Fibroblast of skin of back (primary cell): ENCODE results near the gene OBSCN.

ENCODE experiments used
- DNase-seq: peaks from one replicate; pipeline ENCODE4 v3.0.0-alpha.2; 2013

OBSCN gene

DNA sequence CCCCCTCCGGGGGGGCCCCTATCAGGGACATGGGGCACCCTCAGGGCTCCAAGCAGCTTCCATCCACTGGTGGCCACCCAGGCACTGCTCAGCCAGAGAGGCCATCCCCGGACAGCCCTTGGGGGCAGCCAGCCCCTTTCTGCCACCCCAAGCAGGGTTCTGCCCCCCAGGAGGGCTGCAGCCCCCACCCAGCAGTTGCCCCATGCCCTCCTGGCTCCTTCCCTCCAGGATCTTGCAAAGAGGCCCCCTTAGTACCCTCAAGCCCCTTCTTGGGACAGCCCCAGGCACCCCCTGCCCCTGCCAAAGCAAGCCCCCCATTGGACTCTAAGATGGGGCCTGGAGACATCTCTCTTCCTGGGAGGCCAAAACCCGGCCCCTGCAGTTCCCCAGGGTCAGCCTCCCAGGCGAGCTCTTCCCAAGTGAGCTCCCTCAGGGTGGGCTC lies 163.9 kb downstream of the OBSCN start:
- DNase-seq, result no peak

DNA sequence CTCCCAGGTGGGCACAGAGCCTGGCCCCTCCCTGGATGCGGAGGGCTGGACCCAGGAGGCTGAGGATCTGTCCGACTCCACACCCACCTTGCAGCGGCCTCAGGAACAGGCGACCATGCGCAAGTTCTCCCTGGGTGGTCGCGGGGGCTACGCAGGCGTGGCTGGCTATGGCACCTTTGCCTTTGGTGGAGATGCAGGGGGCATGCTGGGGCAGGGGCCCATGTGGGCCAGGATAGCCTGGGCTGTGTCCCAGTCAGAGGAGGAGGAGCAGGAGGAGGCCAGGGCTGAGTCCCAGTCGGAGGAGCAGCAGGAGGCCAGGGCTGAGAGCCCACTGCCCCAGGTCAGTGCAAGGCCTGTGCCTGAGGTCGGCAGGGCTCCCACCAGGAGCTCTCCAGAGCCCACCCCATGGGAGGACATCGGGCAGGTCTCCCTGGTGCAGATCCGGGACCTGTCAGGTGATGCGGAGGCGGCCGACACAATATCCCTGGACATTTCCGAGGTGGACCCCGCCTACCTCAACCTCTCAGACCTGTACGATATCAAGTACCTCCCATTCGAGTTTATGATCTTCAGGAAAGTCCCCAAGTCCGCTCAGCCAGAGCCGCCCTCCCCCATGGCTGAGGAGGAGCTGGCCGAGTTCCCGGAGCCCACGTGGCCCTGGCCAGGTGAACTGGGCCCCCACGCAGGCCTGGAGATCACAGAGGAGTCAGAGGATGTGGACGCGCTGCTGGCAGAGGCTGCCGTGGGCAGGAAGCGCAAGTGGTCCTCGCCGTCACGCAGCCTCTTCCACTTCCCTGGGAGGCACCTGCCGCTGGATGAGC lies 164.5 kb downstream of the OBSCN start:
- no peak for DNase-seq

DNA sequence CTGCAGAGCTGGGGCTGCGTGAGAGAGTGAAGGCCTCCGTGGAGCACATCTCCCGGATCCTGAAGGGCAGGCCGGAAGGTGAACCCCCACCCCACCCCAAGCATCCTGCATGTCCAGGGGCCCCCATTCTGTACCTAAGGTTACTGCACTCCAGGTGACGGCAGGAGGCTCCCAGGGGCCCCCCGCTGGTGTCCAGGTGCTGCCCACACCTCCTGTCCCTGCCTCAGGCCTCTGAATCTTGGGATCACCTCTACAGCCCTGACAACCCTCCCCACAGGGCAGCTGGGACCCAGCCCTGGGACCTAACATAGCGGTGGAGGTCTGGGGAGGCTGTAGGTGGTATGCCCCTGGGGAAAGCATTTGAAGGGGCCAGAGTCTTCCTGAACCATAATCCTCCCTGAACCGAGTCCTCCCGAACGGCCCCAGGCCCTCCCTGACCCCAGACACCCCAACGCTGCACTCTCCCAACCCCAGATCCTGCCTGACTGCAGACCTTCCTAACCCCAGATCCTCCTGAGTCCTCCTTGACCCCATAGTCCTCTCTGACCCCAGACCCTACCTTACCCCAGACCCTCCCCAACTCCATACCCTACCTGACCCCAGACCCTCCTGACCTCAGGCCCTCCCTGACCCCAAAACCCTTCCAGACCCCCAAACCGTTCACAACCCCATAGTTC lies 165.3 kb downstream of the OBSCN start:
- no peak for DNase-seq

DNA sequence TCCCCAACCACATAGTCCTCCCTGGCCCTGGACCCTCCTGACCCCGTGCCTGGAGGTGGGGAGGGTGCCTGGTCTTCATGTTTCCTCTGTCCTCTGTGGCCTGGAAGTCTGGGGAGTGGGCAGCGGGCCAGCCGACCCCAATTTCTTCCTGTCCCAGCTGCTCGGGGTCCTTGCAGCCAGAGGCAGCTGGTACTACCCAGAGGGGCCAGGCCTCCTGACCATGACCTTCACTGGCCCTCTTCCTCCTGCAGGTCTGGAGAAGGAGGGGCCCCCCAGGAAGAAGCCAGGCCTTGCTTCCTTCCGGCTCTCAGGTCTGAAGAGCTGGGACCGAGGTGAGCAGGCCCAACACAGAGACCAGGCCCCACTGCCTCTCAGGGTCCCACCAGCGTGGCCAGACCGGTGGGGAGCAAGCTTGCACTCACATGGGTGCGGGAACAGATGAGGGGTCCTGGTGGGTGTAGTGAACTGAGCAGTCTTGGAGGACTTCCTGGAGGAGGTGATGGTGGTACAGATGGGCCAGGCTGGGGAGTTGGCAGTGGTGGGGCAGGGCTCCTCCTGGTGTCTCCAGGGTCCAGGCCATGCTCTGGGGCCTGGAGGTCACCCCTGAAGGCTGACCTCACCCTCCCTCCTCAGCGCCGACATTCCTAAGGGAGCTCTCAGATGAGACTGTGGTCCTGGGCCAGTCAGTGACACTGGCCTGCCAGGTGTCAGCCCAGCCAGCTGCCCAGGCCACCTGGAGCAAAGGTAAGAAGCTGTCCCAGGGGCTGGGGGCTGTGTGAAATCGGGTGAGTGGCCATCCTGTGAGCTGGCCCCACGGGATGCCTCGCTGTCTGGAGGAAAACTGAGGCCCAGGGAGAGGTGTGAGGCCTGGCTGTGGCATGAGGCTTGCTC lies 166.1 kb downstream of the OBSCN start:
- no peak for DNase-seq

DNA sequence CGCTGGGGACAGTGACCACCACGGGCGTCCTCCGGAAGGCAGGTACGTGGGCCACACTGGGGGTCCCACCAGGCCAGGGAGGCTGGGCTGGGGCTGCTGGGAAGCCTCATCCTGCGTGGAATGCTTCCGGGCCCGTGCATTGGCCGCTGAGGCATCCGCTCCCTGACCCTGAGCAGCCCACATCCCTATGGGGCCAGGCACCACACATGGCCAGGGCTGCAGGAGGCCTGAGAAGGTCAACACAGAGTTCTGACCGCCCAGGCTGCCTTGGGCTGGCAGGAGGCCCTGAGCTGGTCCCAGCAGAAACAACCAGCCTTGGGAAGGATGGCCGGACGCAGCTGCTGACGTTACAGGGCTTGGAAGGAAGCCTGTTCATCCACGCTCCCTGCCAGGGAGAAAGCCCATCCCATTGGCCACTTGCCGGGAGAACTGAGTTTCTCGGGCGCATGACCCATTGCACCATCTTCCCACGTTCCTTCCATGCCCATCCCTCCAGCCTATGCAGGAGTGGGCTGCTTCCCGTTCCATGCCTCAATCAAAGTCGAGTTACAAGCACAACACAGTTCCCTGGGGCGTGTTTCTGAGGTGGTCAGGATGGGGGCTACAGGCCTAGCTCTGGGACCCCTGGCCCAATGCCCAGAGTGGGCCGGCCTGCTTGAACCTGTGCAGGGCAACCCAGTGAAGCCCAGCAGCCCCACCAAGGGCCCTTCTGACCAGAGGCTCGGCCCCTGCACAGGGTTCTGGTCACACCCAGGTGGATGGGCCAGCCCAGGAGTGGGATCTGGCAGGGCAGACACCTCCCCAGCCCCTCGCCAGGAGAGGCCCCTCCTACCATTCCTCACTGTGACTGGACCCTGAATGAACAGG lies 167.1 kb downstream of the OBSCN start:
- no peak for DNase-seq

DNA sequence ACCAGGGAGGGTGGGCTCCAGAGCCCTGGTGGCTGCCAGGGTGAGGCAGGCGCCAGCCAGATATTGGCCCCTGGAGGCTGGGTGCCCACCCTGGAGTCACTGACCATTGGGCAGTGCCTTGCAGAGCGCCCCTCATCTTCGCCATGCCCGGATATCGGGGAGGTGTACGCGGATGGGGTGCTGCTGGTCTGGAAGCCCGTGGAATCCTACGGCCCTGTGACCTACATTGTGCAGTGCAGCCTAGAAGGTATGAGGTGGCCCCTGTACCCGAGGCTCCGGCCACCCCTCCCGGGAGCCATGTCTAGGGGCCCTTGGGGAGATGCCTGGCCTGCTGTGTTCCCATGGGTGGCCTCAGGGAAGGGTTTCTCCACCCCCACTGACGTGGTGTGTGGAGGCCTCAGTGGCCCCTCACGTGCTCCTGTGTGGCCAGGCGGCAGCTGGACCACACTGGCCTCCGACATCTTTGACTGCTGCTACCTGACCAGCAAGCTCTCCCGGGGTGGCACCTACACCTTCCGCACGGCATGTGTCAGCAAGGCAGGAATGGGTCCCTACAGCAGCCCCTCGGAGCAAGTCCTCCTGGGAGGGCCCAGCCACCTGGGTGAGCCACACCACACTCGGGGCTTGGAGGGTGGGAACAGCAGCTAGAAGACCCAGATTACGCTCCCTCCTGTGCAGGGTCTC lies 167.9 kb downstream of the OBSCN start:
- no peak for DNase-seq

DNA sequence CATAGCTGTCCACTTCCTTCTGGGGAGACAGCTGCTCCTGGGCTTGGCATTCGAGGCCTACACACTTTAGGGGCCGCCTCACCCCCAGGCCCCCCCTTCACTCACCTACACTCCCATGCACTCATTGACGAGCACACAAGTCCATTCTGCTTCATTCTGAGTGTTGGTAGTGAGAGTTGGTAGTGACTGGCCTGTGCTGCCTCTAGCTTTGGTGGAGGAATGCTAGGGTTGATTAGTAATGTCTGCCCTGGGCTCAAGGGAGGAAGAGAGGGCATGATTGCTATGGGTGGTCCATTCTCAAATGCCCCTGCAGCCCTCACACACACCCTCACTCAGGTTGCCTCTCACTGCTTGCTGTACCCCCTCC lies 168.4 kb downstream of the OBSCN start:
- peak; percentile 10 for DNase-seq

DNA sequence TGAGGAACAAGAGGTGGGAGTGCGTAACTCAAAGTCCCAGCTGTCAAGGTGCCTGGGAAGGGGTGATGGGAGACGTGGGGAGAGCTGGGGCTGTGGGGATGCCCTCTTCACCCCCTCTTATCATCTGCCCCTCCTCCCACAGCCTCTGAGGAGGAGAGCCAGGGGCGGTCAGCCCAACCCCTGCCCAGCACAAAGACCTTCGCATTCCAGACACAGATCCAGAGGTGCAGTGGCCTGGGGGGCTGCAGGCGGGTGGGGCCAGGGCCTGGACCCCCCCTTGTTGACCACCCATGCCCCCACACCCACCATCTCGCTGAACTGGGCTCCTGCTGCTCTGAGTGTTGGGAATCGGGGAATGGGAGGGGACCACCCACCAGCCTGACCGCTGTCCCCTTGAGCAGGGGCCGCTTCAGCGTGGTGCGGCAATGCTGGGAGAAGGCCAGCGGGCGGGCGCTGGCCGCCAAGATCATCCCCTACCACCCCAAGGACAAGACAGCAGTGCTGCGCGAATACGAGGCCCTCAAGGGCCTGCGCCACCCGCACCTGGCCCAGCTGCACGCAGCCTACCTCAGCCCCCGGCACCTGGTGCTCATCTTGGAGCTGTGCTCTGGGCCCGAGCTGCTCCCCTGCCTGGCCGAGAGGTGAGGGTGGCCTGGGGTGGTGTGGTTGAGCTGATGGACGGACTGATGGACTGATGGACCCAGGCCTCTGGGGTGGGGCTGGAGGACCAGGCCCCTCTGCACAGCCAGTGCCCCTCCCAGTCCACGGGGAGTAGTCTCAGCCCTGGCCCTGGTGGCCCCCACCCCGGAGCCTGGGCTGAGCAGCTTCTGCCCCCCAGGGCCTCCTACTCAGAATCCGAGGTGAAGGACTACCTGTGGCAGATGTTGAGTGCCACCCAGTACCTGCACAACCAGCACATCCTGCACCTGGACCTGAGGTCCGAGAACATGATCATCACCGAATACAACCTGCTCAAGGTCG lies 169.1 kb downstream of the OBSCN start:
- no peak for DNase-seq

DNA sequence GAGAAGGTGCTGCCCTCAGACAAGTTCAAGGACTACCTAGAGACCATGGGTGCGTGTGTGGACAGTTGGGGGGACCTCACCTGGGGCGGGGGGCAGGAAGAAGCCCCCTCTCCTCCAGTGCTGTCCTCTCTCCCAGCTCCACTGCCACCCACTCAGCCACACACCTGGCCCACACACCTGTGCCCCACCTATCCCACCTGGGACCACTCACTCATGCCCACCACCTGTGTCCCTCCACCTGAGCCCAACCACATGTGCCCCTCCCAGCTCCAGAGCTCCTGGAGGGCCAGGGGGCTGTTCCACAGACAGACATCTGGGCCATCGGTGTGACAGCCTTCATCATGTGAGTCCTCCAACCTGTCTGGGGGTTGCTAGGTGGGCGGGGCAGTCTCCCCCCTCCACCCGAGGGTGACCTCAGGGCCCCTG lies 169.8 kb downstream of the OBSCN start:
- no peak for DNase-seq

DNA sequence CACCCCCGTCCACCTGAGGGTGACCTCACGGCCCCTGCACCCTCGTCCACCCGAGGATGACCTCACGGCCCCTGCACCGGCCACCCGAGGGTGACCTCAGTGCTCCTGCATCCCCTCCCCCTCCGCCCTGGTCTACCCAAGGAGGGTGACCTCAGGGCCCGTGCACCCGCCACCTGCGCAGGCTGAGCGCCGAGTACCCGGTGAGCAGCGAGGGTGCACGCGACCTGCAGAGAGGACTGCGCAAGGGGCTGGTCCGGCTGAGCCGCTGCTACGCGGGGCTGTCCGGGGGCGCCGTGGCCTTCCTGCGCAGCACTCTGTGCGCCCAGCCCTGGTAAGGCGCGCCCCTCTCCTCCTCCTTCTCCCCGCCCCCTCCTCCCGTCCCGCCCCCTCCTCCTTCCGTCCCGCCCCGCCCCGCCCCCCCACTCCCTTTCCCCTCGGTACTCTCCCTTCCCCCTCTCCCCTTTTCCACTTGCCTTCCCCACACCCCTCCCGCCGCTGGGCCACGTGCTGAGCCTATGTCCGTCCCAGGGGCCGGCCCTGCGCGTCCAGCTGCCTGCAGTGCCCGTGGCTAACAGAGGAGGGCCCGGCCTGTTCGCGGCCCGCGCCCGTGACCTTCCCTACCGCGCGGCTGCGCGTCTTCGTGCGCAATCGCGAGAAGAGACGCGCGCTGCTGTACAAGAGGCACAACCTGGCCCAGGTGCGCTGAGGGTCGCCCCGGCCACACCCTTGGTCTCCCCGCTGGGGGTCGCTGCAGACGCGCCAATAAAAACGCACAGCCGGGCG lies 170.4 kb downstream of the OBSCN start:
- DNase-seq, result peak; percentile 60

DNA sequence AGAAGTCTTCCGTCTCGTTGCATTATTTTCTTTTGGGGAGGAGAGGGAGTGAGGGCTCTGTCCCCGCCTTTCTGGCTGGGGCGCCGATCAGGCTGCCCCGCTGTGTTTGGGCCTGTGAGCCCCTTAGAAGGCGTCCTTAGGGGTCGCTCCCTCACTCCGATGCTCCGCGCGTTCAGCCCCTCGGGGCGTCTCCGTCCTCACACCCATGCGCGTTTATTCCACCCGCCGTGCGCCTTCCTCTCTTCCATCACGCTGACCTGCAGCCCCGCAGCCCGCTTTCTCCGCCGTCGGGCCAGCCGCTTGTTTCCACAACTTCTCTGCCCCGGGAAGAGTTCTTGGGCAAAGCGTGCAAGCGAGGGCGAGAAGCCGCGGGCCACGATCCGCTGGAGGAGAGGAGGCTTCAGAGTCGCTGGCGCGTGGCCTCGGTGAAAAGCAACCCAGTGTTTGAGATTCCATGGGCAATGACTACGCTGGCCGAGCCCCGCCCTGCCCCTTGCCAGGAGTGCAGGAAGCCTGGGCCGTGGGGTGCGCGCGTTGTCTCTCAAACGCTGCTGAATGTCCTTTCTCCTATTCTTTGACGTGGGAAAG lies 171.1 kb downstream of the OBSCN start:
- DNase-seq, result peak; percentile 34

DNA sequence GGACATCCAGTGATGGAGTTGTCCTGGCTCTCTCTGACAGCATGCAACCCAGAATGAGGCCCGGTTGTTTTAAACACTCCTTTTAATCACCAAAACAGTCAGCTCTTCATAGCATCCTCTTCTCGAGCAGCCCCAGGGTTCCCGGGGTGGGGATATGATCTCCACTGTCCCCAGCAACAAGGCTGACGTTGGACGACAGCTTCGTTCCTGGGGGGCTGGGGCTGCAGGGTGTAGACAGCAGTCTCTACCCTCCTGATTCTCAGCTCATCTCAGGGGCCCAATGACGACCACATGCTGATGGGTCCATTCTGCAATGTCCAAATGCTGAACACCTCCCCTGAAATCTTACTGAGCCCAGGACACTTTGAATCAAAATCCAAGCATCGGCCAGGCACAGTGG lies 171.8 kb downstream of the OBSCN start:
- no peak for DNase-seq

DNA sequence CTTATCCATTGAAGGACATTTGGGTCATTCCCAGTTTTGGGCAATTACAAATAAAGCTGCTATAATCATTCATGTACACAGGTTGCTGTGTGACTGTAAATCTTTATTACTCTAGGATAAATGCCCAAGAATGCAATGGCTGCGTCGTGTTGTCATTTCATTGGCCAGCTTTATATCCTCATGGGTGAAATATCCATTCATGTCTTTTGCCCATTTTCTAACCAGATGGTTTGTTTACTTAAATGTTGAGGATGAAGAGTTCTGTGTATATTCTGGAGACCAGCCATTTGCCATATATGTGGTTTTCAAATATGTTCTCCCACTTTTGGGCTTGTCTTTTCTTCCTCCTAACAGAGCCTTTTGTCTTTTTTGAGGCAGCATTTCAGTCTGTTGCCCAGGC lies 173.5 kb downstream of the OBSCN start:
- peak; percentile 61 for DNase-seq

DNA sequence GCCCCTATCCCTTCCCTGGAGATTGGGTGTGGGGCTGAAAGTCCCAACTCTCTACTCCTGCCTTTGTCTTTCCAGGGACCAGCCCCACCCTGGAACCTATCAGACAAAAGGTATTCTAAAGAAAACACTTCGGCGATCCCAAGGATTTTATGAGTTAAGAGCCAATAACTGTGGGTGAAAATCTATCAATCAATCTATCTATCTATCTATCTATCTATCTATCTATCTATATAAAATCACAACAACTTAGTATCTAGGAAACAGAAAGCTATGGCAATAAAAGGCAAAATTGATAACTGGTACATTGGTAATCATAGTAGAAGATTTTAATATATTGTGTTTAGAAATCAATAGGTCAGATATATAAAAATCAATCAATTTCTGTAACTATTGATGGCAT lies 175.9 kb downstream of the OBSCN start:
- no peak for DNase-seq

DNA sequence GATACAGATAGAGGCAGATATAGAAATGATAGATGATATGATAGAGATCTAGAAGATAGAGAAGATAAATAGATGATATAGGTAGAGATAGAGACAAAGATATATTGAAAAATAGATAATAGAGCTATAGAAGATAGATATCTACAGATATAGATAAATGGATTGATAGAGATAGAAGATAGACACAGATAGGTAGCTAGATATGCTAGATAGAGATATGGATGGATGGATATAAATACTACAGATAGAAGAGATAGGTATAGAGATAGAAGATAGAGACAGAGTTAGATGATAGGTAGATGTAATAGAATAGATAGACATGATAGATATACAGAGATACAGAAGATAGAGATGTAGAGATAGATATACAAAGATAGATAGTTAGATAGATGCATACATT lies 177.4 kb downstream of the OBSCN start:
- DNase-seq, result no peak

DNA sequence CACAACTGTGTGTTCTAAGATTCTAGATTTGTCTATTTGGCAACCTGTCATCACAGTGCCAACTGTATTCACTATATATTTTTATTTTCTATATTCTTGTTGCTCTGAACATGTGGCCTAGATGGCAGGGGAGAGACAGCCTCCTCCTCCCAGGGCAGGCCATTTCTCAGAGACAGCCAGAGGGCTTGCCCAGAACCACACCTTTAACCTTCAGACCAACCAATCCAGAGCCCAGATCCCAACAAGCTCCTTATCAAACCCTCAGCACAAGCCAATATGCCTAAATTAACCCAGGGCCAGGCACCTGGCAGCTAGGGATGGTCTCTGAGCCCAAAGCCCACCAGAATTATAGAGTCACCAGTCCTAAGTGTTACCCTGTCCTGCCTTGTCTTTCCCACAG lies 179.5 kb downstream of the OBSCN start:
- DNase-seq, result no peak

DNA sequence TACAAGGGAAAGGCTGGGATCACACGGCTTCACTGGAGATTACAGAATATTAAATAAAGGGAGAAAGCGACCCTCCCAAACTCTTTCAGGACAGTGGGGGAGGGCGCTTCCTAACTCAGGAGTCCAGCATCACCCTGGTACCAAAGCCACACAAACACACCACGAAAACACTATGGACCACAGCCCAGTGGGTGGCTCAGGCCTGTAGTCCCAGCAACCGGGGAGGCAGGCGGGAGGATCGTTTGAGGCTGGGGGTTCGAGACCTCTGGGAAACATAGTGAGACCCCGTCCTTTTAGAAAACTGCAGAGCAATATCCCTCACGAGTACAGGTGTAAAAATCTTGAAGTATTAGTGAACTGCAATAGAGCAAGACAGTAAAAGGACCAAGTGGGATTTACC lies 182.8 kb downstream of the OBSCN start:
- no peak for DNase-seq

DNA sequence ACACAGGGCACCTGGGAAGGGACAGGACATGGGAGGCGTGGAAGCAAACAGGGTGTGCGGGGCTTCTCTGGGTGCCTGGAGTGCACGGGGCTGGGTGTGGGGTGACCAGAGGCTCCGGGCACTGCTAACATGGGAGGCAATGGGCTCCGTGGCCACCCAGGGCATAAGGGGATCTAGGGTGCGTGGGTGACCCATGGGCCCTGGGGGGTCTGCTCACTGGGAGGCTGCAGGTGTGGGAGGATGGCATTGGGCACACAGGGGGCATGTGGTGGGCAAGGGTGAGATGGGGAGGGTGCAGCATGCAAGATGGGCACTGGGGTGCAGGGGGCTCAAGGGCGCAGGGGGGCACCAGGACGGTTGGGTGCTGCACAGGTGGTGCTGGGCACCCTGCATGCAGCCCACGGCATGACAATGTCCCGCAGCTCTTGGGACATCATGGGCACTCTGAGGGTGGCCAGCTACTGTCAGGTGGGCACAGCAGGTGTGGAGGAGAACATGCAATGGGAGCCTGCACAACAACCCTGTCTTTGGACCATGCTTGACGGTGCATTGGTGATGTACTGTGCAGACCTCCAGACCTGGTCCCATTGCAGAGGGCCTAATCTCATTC lies 183.7 kb downstream of the OBSCN start:
- DNase-seq, result no peak
